DND-41 (cell line): ENCODE data around the gene SPPL3.

Experiments
- ATAC-seq: fragments of 200-7000 bp; cut with Tn5 transposase; 3 replicates; pipeline ENCODE4 v1.9.1; 2021; ENCODE audit warnings: low read depth; ENCODE audit not compliant: insufficient read depth
- DNase-seq: peaks from one replicate; pipeline ENCODE4 v3.0.0-alpha.2; 2020
- H2AFZ ChIP-seq: 2 replicates; pipeline ENCODE4 v1.6.0; 2012; ENCODE audit warnings: low read depth, low read length
- H3K27ac ChIP-seq: 2 replicates; pipeline ENCODE4 v1.5.1; 2012; ENCODE audit warnings: low read length, inconsistent platforms
- H3K27me3 ChIP-seq: fragments of 200-600 bp; sonication (generic); 2 replicates; pipeline ENCODE4 v1.6.0; 2012; ENCODE audit warnings: low read length, mild to moderate bottlenecking, inconsistent platforms; ENCODE audit not compliant: insufficient read depth, poor library complexity
- H3K36me3 ChIP-seq: 2 replicates; pipeline ENCODE4 v1.5.1; 2012; ENCODE audit warnings: low read length, inconsistent platforms; ENCODE audit not compliant: insufficient read depth
- H3K4me1 ChIP-seq: 2 replicates; pipeline ENCODE4 v1.5.1; 2012; ENCODE audit warnings: mild to moderate bottlenecking, low read length; ENCODE audit not compliant: insufficient read depth
- H3K4me2 ChIP-seq: 2 replicates; pipeline ENCODE4 v1.6.0; 2012; ENCODE audit warnings: mild to moderate bottlenecking, moderate library complexity, low read length, inconsistent platforms; ENCODE audit not compliant: insufficient read depth
- H3K4me3 ChIP-seq, 2 experiments: fragments of 200-600 bp in 1 of 2; shearing (Covaris generic) in 1 of 2; 2 replicates each; pipeline ENCODE4 v1.5.1; 2012 to 2016; ENCODE audit warnings: inconsistent platforms in 2 of 2, low read length in 2 of 2, mild to moderate bottlenecking in 2 of 2, low read depth in 1 of 2, moderate library complexity in 1 of 2
- H3K79me2 ChIP-seq: 2 replicates; pipeline ENCODE4 v1.6.0; 2012; ENCODE audit warnings: low read length, inconsistent platforms; ENCODE audit not compliant: insufficient read depth
- H3K9ac ChIP-seq: 2 replicates; pipeline ENCODE4 v1.6.0; 2012; ENCODE audit warnings: low read depth, mild to moderate bottlenecking, inconsistent platforms, low read length, moderate library complexity
- H3K9me3 ChIP-seq: 2 replicates; pipeline ENCODE4 v1.5.1; 2012; ENCODE audit warnings: low read length, moderate library complexity, mild to moderate bottlenecking, inconsistent platforms; ENCODE audit not compliant: insufficient read depth, severe bottlenecking
- H4K20me1 ChIP-seq: 2 replicates; pipeline ENCODE4 v1.6.0; 2012; ENCODE audit warnings: low read length; ENCODE audit not compliant: insufficient read depth
- EZH2 ChIP-seq: IDR thresholded peaks from 3 replicates; pipeline ENCODE4 v1.6.1; 2012; ENCODE audit warnings: borderline replicate concordance, low read depth, mild to moderate bottlenecking, moderate library complexity, low read length, inconsistent platforms; ENCODE audit not compliant: severe bottlenecking
- TF ChIP-seq, protein P1 (sequence below): IDR thresholded peaks from 2 replicates; pipeline ENCODE4 v1.5.1; 2012; ENCODE audit warnings: borderline replicate concordance, low read length, moderate library complexity, mild to moderate bottlenecking; ENCODE audit not compliant: poor library complexity, severe bottlenecking; ENCODE audit errors: extremely low read depth

Gene SPPL3

DNA sequence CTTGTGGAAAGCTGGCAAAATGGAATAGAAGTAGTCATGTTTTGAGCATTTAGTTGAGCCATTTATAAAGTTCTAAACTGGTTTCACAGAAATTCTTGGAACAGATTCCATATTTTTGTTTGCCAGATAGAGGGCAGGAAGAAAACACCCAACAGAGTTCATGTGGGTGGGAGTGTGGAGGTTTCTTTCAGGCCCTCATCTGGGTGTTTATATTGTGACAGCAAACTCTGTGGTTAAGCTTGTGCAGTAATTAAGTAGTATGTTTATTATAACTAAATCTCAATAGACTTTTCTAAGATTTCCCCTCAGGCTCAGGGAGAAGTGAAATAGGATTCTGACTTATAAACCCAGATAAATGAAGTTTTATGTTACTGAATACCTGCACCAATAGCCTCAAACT lies 57.4 kb downstream of the SPPL3 start:
- no peak for DNase-seq
- H3K9me3 ChIP-seq = no peaks in the 10 kb centered on the region
- H3K4me1 ChIP-seq = no peaks in the 10 kb centered on the region
- no peak for ATAC-seq
- no peaks in the 10 kb centered on the region for H3K36me3 ChIP-seq
- H3K4me3 ChIP-seq = no peak overlapping the region
- H3K27ac ChIP-seq = no peak overlapping the region
- no peak overlapping the region for H2AFZ ChIP-seq
- no peak overlapping the region for H3K9ac ChIP-seq
- H4K20me1 ChIP-seq = peaks cover 56% of the 10 kb centered on the region
- TF ChIP-seq, protein P1, sequence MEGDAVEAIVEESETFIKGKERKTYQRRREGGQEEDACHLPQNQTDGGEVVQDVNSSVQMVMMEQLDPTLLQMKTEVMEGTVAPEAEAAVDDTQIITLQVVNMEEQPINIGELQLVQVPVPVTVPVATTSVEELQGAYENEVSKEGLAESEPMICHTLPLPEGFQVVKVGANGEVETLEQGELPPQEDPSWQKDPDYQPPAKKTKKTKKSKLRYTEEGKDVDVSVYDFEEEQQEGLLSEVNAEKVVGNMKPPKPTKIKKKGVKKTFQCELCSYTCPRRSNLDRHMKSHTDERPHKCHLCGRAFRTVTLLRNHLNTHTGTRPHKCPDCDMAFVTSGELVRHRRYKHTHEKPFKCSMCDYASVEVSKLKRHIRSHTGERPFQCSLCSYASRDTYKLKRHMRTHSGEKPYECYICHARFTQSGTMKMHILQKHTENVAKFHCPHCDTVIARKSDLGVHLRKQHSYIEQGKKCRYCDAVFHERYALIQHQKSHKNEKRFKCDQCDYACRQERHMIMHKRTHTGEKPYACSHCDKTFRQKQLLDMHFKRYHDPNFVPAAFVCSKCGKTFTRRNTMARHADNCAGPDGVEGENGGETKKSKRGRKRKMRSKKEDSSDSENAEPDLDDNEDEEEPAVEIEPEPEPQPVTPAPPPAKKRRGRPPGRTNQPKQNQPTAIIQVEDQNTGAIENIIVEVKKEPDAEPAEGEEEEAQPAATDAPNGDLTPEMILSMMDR = no peak
- no peak for TF ChIP-seq EZH2
- H3K27me3 ChIP-seq = no peaks in the 10 kb centered on the region
- H3K79me2 ChIP-seq = peaks cover 95% of the 10 kb centered on the region
- H3K4me2 ChIP-seq = no peak overlapping the region

DNA sequence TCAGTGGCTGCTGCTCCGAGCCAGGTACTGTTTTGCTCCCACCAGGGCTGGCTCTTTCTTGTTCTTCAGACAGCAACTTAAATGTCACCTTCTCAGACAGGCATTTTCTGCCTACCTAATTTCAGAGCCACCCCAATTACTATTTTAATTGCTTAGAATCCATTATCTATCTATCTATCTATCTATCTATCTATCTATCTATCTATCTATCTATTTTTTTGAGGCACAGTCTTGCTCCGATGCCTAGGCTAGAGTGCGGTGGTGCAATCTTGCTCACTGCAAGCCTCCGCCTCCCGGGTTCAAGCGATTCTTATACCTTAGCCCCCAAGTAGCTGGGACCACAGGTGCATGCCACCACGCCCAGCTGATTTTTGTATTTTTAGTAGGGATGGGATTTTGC lies 58.5 kb downstream of the SPPL3 start:
- Histone ChIP-seq H3K4me1 (no peaks in the 10 kb centered on the region), H3K4me2 (no peak overlapping the region), H3K27me3 (no peaks in the 10 kb centered on the region), H2AFZ (no peak overlapping the region), H4K20me1 (peaks cover 50% of the 10 kb centered on the region), H3K9ac (no peak overlapping the region), H3K9me3 (no peaks in the 10 kb centered on the region), H3K79me2 (peaks cover 90% of the 10 kb centered on the region), H3K27ac (no peak overlapping the region), H3K4me3 (no peak overlapping the region), H3K36me3 (no peaks in the 10 kb centered on the region)
- TF ChIP-seq, protein P1 = no peak
- no peak for TF ChIP-seq EZH2
- no peak for DNase-seq
- ATAC-seq = no peak

DNA sequence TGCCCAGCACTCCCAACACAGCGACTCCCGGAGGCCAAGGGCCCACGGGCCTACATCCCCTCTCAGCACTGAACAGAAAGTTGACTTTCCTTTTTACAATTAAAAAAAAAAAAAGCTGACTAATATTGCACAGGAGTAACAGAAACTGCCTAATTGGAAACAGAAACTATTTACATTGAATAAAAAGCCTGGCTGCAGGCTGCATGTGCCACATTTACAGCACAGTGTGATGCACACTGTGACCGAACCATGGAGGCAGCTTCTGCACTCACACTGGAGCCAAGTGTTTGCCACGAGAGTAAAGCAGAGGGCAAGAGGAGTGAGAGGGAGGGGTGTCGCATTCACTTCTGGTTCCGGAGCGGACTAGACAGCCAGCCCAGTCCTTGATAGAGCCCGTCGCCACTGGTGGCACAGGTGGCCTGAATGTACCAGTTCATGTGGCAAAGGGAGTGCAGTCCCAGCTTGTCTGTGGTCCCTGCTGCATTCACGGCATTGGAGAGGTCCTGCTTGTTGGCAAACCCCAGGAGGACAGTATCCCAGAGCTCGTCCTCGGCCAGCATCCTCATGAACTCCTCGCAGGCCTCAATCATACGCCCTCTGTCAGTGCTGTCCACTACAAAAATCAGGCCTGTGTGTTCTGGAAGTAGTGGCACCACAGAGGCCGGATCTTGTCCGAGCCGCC lies 59.2 kb downstream of the SPPL3 start:
- H3K9me3 ChIP-seq = no peaks in the 10 kb centered on the region
- H3K36me3 ChIP-seq = no peaks in the 10 kb centered on the region
- H3K4me1 ChIP-seq = no peaks in the 10 kb centered on the region
- H4K20me1 ChIP-seq = peaks cover 49% of the 10 kb centered on the region
- no peak overlapping the region for H2AFZ ChIP-seq
- DNase-seq (no peak), ATAC-seq (peak; percentile 29; the same call in 1 of the 3 replicates)
- H3K27me3 ChIP-seq = no peaks in the 10 kb centered on the region
- no peak overlapping the region for H3K4me2 ChIP-seq
- H3K4me3 ChIP-seq = no peak overlapping the region
- H3K9ac ChIP-seq = no peak overlapping the region
- H3K27ac ChIP-seq = no peak overlapping the region
- H3K79me2 ChIP-seq = peaks cover 91% of the 10 kb centered on the region
- no peak for TF ChIP-seq EZH2
- TF ChIP-seq, protein P1 = no peak
